Putamen (tissue), 1 donor: Measurements from ENCODE around the gene ILK.

Source experiments
- DNase-seq: peaks from one replicate; pipeline ENCODE4 v3.0.0-alpha.2; 2016; ENCODE audit warnings: low spot score

ILK gene

GRCh38 chr11:6606471-6607189, 3.1 kb downstream of the ILK start:
- peak; percentile 84 for DNase-seq

- no peak for DNase-seq
Measured at GRCh38 chr11:6607190-6607795, 3.7 kb downstream of the ILK start.

GRCh38 chr11:6608011-6608410, 4.4 kb downstream of the ILK start:
- DNase-seq, result no peak

- DNase-seq, result no peak
Measured at GRCh38 chr11:6608726-6609501, 5.3 kb downstream of the ILK start.

GRCh38 chr11:6609502-6610015, 6.0 kb downstream of the ILK start:
- no peak for DNase-seq

- DNase-seq, result no peak
Measured at GRCh38 chr11:6610591-6610990, 7.0 kb downstream of the ILK start.

- DNase-seq, result no peak
Measured at GRCh38 chr11:6611092-6611962, 7.8 kb downstream of the ILK start.

GRCh38 chr11:6611963-6612212, 8.3 kb downstream of the ILK start:
- DNase-seq, result peak; percentile 13

GRCh38 chr11:6612213-6613041, 8.9 kb downstream of the ILK start, which contains the start of gene TAF10:
TAF10 (minus strand) TSS chr11:6612216; CDS start chr11:6612189, 27 bp downstream.
- DNase-seq, result peak; percentile 96

- no peak for DNase-seq
Measured at GRCh38 chr11:6613496-6613895, 9.9 kb downstream of the ILK start.

- DNase-seq, result no peak
Measured at GRCh38 chr11:6614446-6614845, 10.9 kb downstream of the ILK start.

- DNase-seq, result no peak
Measured at GRCh38 chr11:6615046-6615445, 11.5 kb downstream of the ILK start.

- no peak for DNase-seq
Measured at GRCh38 chr11:6615882-6616585, 12.5 kb downstream of the ILK start.

- DNase-seq, result no peak
Measured at GRCh38 chr11:6616596-6617250, 13.1 kb downstream of the ILK start.

- no peak for DNase-seq
Measured at GRCh38 chr11:6617315-6617781, 13.8 kb downstream of the ILK start.

- DNase-seq, result peak; percentile 56
Measured at GRCh38 chr11:6618117-6619003, 14.8 kb downstream of the ILK start.

- DNase-seq, result peak; percentile 98
Measured at GRCh38 chr11:6619004-6619745, 15.6 kb downstream of the ILK start, which contains the start of gene TPP1. TPP1 (minus strand) TSS chr11:6619422; CDS start chr11:6619400, 22 bp downstream.

GRCh38 chr11:6620636-6621035, 17.1 kb downstream of the ILK start:
- no peak for DNase-seq
